SK-N-DZ (cell line): Measurements from ENCODE around the gene SLC12A7.
"Not testable (repeated sequence)": the region's sequence is repeated elsewhere in the genome, so short reads cannot be mapped to it uniquely, and the experiment has no call there.

ENCODE experiments used
- DNase-seq: peaks from one replicate; pipeline ENCODE4 v3.0.0-alpha.2; 2015; ENCODE audit warnings: low spot score
- small RNA-seq, 2 experiments: library from RNA; depleted of rRNA; stranded (forward); fragments of <200 nt; gene quantifications; one replicate each; pipeline ENCODE3, GENCODE V24; 2014

Gene SLC12A7

DNA sequence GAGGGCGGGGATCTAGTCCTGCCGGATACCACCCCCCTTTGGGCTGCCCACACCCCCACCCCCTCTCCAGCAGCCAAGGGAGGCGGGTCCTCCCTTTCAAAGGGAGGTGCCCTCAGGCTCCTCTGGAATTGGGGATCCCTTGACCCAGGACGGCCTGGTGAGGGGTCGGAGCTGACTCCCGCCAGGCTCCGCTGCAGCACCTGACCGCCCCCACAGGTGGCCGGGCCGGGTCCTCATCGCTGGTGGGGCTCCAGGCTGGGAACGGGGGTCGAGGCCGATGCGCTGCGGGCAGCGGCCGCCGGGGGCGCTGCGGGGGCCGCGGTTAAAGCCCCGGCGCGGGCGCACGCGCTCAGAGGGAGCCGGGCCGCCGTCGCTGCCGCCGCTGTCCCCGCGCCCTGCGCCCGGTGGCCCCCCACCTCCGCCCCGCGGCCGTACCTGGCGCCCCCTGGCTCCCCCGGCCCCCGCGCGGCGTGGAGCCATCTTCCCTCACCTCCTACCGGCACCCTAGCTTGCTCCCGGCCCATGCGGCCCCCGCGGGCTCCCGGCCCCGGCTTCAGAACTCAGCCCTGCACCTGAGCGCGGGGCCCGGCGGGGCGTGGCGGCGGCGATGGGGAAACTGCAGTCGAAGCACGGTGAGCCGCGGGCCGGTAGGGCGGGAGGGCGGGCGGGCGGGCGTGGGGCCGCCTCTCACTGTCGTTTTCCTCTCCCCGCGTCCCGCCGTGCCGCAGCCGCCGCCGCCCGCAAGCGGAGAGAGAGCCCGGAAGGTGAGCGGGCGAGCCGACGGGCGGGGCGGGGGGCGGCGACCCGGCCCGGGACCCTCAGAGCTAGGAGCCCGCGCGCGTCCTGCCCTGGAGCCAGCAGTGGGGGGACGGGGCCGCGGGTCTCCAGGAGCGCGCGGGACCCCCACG lies 103.2 kb downstream of the SLC12A7 start, which contains the start of gene NKD2:
TSS of gene NKD2 (plus strand) at position 352 of the 908 bp plus-strand sequence. CDS start at position 608, 256 bp downstream.
- DNase-seq: no peak

DNA sequence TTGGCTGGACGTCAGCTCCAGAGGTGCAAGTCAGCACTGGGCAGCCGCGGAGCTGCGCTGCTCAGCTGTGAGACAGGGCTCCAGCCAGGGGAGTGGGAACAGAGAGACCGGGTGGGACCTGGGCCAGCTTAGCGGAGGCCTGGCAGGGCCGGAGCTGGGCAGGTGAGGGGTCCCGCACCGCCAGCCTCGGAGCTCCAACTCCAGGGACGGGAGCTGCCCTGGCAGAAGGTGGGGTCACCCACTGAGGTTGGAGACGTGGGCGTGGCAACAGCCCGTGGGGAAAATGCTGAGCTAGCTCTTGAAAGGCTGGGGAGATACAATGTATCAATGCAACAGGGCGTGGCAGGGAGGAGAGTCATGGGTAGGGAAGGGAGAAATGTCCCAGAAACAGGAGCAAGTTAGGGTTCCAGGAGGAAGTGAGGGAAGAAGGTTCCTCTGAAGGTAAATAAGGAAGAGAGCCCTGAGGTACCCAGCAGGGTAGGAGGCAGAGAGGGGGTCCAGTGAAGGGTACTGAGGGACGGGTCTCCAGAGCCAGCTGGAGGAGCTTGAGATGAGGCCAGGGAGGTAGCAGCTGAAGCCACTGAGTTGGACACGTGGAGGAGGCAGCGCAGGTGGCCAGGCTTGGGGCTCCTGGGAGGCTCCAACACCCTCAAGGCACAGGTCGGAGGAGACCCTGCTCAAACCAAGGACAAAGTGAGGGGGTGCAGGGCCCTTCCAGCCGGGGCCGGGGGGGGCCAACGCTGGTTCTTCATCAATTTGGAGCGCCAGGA lies 104.0 kb downstream of the SLC12A7 start:
- no peak for DNase-seq

- DNase-seq: no peak
Measured at GRCh38 chr5:1007221-1007680, 104.6 kb downstream of the SLC12A7 start.

- no peak for DNase-seq
Measured at GRCh38 chr5:1006656-1007071, 105.2 kb downstream of the SLC12A7 start.

DNA sequence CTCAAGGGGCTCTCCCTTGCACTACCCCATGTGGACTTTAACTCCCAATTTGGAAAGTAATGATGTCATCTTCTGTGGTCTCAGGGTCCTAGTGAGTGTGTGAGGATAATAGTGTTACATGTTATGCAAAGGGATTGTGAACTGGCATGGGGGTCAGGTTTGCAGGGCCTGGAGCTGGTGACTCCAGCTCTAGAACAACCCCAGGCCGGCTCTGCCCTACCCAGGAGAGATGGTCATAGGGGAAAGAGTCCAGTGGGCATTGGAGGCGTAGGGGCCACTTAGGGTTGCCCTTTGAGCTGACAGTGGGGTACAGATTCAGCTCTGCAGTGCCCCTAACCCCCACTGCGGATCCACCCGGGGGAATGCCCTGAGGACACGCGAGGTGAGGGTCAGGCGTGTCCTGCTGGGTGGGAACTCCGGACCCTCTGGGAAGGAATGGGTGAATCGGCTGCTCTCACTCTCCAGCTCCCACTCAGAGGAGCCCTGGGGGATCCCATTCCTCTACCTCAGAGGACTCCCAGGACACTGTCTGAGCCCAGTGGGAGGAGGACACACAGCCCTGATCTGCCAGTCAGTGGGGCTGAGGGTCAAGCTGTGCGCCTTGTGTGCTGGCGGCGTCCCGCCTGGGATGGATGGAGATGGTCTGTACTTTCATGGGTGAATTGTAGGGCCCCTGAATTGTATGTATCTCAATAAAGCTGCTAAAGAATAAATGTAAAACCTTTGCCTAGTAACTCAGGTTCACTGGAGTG lies 105.8 kb downstream of the SLC12A7 start:
- no peak for DNase-seq

GRCh38 chr5:1005249-1005851 lies 106.5 kb downstream of the SLC12A7 start:
- no peak for DNase-seq

DNA sequence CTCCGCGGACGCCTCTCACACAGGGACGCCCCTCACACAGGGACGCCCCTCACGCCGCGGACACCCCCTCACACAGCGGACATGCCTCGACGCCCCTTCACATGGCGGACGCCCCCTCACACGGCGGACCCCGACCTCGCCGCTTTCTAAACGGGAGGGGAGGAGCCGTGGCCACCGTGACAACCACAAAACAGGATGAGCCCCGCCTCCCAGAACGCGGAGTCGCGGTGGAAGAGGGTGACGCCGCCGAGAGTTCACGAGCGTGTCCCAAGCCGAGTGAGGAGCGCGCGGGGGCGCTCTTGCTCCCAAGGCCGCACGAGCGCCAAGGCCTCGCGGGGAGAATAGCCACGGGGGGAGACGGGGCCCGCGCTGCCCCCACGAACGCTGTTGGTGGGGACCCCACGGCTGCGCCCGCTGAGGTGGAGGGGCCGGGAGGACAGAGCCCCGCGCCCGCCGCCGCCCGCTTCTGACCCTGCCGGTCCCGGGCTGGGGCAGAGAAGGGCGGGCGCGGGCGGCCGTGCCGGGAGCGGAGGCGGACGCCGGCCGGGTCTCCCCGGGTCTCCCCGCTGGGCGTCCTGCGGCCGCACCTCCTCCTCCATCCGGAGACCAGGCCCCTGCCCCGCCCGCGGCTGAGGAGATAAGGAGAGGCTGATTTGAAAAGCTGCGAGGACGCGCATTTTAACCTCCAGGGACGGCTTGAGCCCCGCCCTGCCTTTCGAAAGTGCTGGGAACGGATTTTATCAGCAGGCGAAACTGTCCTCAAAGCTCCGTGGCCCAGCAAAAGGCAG lies 107.2 kb downstream of the SLC12A7 start:
- DNase-seq: no peak

GRCh38 chr5:1003296-1003937 lies 108.4 kb downstream of the SLC12A7 start:
- no peak for DNase-seq

GRCh38 chr5:1002836-1003235 lies 109.0 kb downstream of the SLC12A7 start:
- no peak for DNase-seq

GRCh38 chr5:1002271-1002546 lies 109.7 kb downstream of the SLC12A7 start:
- no peak for DNase-seq

- DNase-seq: no peak
Measured at GRCh38 chr5:1001406-1002270, 110.2 kb downstream of the SLC12A7 start.

DNA sequence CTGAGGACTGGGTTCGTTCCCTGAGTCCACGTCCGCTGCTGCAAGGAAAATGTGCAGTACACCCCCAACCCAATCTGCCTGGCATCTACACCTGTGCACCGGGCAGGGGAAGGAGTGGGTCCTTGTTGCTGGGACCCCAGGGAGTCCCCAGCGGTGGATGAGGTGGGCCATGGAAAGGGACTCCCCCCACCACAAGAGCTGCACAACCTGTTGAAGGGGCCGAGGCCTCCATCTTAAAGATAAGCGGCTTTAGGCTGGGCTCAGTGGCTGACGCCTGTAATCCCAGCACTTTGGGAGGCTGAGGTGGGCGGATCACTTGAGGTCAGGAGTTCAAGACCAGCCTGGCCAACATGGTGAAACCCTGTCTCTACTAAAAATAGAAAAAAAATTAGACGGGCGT lies 111.0 kb downstream of the SLC12A7 start:
- DNase-seq: not testable (repeated sequence)

Small RNAs within 50 kb of the gene (small RNA-seq; reads per million reads assigned to genes)
- 0 reads per million in 2 experiments for gene MIR4635
